ENCODE data around the gene SPIRE2. TPM values are rescaled to one million over a fixed set of nuclear protein-coding genes. Genes with fewer than 3 reads are reported as not detected.
"Not testable (repeated sequence)": the region's sequence is repeated elsewhere in the genome, so short reads cannot be mapped to it uniquely, and the experiment has no call there.

The SPIRE2 gene
- total RNA-seq, 1 experiment from 2014 or later = 2.3 TPM

DNA sequence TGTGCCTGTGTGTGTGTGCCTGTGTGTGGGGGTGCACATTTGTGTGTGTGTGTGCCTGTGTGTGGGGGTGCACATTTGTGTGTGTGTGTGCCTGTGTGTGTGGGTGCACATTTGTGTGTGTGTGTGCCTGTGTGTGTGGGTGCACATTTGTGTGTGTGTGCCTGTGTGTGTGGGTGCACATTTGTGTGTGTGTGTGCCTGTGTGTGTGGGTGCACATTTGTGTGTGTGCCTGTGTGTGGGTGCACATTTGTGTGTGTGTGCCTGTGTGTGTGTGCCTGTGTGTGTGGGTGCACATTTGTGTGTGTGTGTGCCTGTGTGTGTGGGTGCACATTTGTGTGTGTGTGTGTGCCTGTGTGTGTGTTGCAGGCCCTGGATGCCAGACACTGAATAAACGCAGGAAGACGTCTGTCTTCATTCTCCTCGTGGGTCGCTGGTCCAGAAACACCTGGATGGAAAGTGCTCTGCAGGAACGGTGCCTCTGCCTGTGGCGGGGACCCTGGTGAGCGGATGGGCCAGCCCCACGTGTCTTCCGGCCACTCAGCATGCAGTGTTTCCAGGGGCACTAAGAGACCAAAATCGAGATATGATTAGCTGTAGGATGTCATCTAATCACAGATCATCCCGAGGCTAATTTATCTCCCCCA is 86.5 kb downstream of the SPIRE2 start:
- DNase-seq (ENCODE audit: low read depth) = not testable (repeated sequence)

DNA sequence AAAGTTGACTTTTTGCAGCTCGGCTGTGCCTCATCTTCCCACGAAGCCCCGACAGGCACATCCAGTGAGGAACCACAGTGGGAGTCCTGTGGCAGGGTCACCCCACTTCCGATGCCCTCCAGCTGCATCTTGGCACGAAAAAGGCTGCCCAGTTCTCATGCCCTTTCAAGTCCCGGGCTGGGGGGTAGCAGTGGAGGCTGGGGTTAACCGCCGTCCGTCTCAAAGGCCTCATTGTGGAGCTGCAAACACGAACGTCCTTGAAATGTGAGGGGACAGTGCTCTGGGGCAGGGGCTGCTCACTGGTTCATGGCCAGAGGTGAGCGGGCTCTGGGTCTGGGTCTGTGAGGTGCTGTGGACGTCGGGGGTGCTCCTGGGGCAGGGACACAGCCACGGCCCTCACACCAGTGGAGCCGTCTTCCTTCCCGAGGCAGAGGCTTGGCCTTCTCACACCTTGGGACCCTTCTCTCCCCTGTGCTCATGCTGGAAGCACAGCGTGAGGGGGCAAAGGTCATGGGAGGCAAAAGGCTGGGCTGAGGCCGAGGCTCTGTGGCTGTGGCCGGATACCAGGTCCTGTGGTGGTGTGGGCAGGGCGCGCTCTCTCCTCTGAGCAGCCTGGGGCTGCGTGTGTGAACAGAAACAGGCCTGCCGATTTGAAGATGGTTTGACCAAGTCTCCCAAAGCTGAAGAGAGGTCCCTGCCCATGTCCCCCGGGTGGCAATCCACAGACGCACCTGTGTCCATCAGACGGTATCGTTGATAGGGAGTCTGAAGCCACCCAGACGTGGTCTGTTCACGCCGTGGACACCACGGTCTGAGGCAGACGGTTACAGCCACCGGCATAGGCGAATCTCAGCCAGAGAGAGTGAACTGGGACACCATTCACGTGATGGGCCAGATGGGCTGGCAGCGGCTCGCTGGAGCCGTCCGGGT is 87.3 kb downstream of the SPIRE2 start:
- DNase-seq (ENCODE audit: low read depth) = no peak

DNA sequence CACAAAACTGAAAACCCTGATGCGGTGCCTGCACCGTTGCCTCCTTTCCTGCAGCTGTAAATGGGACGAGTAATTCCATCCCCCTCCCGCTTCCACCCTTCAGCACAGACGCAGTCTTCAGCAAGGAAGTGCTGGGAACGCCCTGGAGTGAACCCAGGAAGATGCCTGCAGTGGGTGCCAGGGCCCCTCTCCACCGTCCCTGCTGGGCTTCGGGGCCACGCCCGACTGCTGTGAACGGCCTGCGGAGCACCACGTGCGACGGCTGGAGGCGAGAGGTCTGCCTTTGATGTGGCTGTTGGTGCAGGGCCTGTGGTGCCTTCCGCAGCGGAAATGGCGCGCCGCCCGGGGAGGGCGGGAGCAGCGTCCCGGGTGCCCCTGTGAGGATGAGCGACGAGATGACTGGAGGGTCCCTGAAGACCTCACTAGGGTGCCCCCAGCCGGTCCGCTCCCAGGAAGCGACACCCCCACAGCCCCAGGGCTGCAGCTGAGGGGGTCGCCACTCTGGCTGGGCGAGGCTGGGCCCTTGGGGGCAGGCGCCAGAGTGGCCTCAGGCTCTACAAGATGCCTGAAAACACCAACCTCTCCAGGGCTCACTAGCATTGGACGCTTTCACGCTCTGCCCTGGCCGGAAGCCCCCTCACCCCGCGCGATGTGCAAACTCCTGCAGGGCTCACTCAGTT is 89.6 kb downstream of the SPIRE2 start:
- peak; percentile 96 for DNase-seq (ENCODE audit: low read depth)

DNA sequence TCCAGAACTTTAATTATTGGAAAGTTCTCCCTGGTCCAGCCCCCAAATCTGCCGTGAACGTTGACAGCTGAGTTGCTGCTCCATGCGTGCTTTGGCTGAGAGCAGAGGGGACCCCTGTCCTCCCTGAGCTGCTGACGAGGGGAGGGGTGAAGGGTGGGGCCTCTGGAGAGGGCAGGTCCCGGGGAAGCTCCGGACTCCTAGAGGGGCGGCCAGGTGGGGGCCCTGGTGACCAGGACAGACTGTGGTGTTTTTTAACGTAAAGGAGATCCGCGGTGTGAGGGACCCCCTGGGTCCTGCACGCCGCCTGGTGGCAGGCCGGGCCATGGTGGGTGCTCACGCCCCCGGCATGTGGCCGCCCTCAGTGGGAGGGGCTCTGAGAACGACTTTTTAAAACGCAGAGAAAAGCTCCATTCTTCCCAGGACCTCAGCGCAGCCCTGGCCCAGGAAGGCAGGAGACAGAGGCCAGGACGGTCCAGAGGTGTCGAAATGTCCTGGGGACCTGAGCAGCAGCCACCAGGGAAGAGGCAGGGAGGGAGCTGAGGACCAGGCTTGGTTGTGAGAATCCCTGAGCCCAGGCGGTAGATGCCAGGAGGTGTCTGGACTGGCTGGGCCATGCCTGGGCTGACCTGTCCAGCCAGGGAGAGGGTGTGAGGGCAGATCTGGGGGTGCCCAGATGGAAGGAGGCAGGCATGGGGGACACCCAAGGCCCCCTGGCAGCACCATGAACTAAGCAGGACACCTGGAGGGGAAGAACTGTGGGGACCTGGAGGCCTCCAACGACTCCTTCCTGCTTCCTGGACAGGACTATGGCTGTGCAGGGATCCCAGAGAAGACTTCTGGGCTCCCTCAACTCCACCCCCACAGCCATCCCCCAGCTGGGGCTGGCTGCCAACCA is 90.4 kb downstream of the SPIRE2 start, which contains the start of gene MC1R:
Gene MC1R (plus strand): TSS at position 410 of the 895 bp plus-strand sequence. CDS start 397 bp downstream, at position 807.
- no peak for DNase-seq (ENCODE audit: low read depth)

DNA sequence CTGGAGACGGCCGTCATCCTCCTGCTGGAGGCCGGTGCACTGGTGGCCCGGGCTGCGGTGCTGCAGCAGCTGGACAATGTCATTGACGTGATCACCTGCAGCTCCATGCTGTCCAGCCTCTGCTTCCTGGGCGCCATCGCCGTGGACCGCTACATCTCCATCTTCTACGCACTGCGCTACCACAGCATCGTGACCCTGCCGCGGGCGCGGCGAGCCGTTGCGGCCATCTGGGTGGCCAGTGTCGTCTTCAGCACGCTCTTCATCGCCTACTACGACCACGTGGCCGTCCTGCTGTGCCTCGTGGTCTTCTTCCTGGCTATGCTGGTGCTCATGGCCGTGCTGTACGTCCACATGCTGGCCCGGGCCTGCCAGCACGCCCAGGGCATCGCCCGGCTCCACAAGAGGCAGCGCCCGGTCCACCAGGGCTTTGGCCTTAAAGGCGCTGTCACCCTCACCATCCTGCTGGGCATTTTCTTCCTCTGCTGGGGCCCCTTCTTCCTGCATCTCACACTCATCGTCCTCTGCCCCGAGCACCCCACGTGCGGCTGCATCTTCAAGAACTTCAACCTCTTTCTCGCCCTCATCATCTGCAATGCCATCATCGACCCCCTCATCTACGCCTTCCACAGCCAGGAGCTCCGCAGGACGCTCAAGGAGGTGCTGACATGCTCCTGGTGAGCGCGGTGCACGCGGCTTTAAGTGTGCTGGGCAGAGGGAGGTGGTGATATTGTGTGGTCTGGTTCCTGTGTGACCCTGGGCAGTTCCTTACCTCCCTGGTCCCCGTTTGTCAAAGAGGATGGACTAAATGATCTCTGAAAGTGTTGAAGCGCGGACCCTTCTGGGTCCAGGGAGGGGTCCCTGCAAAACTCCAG is 91.5 kb downstream of the SPIRE2 start:
- no peak for DNase-seq (ENCODE audit: low read depth)

DNA sequence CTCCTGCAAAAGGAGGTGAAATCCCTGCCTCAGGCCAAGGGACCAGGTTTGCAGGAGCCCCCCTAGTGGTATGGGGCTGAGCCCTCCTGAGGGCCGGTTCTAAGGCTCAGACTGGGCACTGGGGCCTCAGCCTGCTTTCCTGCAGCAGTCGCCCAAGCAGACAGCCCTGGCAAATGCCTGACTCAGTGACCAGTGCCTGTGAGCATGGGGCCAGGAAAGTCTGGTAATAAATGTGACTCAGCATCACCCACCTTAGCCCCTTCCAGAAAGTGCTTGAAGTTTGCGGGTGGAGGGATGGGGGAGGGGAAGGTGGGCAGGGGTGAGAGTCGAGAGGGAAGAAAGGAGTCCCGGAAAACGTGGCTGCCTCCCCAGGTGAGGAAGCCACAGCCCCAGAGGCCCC is 92.4 kb downstream of the SPIRE2 start:
- DNase-seq (ENCODE audit: low read depth) = peak; percentile 46

Other genes starting within 250 kb of the SPIRE2 start
- gene DPEP1, start 214.8 kb upstream of the SPIRE2 start, total RNA-seq (2014; rRNA removed; shearing (Covaris generic)) = 0.79 TPM in 1 of 2 replicates, not detected in the other
- gene CHMP1A, start 170.8 kb upstream of the SPIRE2 start, total RNA-seq (2014; rRNA removed; shearing (Covaris generic)) = 61.0 and 103 TPM in 2 replicates
- gene SPATA33, start 170.6 kb upstream of the SPIRE2 start, total RNA-seq (2014; rRNA removed; shearing (Covaris generic)) = 6.9 and 12.6 TPM in 2 replicates
- 11.6 and 19.6 TPM in 2 replicates for gene CDK10, start 141.8 kb upstream of the SPIRE2 start, total RNA-seq (2014; rRNA removed; shearing (Covaris generic))
- 5.5 and 10.9 TPM in 2 replicates for gene SPATA2L, start 126.8 kb upstream of the SPIRE2 start, total RNA-seq (2014; rRNA removed; shearing (Covaris generic))
- 6.6 and 7.0 TPM in 2 replicates for gene VPS9D1, start 107.6 kb upstream of the SPIRE2 start, total RNA-seq (2014; rRNA removed; shearing (Covaris generic))
- gene ZNF276, start 106.9 kb upstream of the SPIRE2 start, total RNA-seq (2014; rRNA removed; shearing (Covaris generic)) = 3.0 and 6.9 TPM in 2 replicates
- 27.9 and 40.5 TPM in 2 replicates for gene FANCA, start 11.8 kb upstream of the SPIRE2 start, total RNA-seq (2014; rRNA removed; shearing (Covaris generic))
- gene TCF25, start 45.1 kb downstream of the SPIRE2 start, total RNA-seq (2014; rRNA removed; shearing (Covaris generic)) = 88.3 and 103 TPM in 2 replicates
- 2.1 and 4.0 TPM in 2 replicates for gene MC1R, start 90.4 kb downstream of the SPIRE2 start, total RNA-seq (2014; rRNA removed; shearing (Covaris generic))
- 172 and 272 TPM in 2 replicates for gene TUBB3, start 94.9 kb downstream of the SPIRE2 start, total RNA-seq (2014; rRNA removed; shearing (Covaris generic))
- gene DEF8, start 120.3 kb downstream of the SPIRE2 start, total RNA-seq (2014; rRNA removed; shearing (Covaris generic)) = 105 and 117 TPM in 2 replicates
- gene DBNDD1, start 191.0 kb downstream of the SPIRE2 start, total RNA-seq (2014; rRNA removed; shearing (Covaris generic)) = 10.9 and 18.7 TPM in 2 replicates
- gene PRDM7, start 248.9 kb downstream of the SPIRE2 start, total RNA-seq (2014; rRNA removed; shearing (Covaris generic)) = not detected in 2 replicates